Activated CD4-positive, alpha-beta T cell treated with anti-CD3 and anti-CD28 coated beads, Interleukin-2, amount 50 U/mL, for 16 hours (primary cell): ENCODE results near the gene KLHL29.

ENCODE experiments used
- DNase-seq: peaks from one replicate; pipeline ENCODE4 v3.0.0-alpha.2; 2020

The KLHL29 gene

GRCh38 chr2:23689131-23689700 is 304.2 kb downstream of the KLHL29 start:
- DNase-seq: no peak

DNA sequence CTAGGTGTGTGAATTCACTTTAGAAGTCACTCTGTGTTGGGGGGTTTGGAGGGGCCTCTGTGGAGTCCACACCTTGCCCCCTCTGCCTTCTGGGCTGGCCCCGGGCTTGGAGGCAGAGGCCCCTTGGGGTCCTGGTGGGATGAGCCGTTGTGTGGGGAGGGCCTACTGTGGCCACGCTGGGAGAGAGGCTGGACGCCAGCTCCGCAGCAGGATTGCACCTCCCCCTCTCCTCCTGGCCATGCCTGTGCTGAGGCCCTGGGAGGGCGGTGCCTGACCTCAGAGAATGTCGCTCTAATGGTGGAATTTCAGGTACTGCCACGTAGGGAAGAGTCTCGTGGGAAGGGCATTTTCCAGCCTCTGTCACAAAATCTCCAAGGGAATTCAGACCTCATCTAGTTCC is 304.9 kb downstream of the KLHL29 start:
- DNase-seq: no peak

DNA sequence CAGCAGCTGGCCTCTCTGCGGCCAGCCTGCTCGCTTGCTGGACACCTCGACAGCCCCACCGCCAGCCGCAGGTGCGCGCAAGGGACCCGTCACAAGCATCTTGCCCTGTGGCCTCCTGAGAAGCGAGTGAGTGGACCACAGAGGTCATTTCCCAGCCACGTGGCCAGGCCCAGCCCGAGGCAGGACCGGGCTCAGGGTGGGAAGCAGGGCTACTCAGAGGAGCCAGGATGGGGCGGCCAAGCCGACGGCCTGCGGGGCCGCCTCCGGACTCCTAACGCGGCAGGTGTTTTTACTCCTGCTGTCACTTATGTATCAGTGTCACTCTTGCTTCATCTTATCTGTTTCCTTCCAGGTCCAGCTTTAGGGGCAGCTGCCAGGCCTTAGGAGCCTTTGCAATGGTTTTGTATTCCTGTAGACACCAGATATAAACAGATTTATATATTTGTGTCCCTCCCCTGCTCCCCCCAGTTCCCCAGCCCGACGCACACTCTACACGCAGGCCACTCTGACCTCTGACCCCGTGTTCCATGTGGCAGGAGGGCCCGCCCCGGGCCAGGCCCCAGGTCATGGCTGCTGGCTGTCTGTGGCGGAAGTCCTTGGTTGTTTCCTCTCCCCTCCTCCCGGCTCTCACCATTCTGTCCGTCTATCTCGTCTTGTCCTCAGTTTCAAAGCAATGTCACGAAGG is 305.6 kb downstream of the KLHL29 start:
- no peak for DNase-seq

- no peak for DNase-seq
These were observed 306.1 kb downstream of the KLHL29 start for GRCh38 chr2:23691106-23691470.

DNA sequence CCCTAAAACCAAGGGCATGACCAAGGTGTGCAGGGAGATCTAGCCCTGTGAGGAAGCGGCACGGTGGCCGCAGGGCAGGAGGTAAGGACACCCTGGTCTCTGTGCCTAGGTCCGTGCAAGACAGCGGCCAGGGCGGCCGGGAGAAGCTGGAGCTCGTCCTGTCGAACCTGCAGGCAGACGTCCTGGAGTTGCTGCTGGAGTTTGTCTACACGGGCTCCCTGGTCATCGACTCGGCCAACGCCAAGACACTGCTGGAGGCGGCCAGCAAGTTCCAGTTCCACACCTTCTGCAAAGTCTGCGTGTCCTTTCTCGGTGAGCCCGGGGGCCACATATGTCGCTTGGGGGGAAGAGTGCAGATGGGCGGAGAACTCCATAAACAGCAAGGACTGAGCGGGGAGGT is 306.6 kb downstream of the KLHL29 start:
- DNase-seq: no peak

DNA sequence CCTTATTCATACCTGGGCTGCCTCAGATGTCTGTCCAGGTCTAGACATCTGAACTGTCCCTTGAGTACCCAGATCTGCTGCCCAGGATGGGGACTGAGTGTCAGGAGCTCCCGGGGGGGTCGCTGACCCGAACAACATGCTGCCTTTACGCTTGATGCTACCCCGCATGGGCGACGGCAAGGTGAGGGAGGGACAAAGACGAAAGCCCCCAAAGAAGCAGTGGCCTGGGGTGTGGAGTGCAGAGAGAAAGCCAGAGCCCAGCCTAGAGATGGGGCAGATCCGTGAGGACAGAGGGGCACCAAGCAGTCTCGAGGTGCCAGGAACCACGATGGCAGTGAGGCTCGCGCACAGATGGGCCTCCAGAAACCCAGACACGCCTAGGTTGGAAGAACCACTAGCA is 307.3 kb downstream of the KLHL29 start:
- DNase-seq: no peak

GRCh38 chr2:23692851-23693605 is 308.0 kb downstream of the KLHL29 start:
- no peak for DNase-seq

- DNase-seq: no peak
These were observed 308.6 kb downstream of the KLHL29 start for GRCh38 chr2:23693606-23693951.

- no peak for DNase-seq
These were observed 309.4 kb downstream of the KLHL29 start for GRCh38 chr2:23694058-23695045.

DNA sequence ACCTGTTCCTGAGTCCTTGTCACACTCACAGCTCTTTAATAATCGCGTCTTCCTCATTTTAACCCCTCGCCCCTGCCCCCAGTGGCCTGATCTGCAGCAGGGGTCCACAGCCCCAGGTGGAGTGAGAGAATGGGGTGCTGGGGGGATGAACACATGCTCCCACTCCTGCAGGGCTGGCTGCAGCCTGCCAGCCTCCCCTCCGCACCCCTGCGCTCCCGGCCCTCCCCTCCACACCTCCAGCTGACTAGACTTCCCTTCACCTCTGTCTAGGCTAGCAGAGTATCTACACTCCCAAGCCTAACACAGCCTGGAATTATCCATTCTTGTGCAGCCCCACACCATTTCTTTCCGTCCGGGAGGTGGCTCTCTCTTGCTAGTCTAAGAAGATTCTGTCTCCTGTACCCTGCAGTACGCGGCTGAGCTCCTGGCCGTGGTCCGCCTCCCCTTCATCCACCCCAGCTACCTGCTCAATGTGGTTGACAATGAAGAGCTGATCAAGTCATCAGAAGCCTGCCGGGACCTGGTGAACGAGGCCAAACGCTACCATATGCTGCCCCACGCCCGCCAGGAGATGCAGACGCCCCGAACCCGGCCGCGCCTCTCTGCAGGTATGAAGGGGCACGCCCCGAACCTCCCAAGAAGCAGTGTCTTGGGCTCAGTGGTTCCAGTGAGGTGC is 310.4 kb downstream of the KLHL29 start:
- no peak for DNase-seq

- no peak for DNase-seq
These were observed 311.1 kb downstream of the KLHL29 start for GRCh38 chr2:23695890-23696751.

GRCh38 chr2:23696752-23697045 is 311.7 kb downstream of the KLHL29 start:
- no peak for DNase-seq

DNA sequence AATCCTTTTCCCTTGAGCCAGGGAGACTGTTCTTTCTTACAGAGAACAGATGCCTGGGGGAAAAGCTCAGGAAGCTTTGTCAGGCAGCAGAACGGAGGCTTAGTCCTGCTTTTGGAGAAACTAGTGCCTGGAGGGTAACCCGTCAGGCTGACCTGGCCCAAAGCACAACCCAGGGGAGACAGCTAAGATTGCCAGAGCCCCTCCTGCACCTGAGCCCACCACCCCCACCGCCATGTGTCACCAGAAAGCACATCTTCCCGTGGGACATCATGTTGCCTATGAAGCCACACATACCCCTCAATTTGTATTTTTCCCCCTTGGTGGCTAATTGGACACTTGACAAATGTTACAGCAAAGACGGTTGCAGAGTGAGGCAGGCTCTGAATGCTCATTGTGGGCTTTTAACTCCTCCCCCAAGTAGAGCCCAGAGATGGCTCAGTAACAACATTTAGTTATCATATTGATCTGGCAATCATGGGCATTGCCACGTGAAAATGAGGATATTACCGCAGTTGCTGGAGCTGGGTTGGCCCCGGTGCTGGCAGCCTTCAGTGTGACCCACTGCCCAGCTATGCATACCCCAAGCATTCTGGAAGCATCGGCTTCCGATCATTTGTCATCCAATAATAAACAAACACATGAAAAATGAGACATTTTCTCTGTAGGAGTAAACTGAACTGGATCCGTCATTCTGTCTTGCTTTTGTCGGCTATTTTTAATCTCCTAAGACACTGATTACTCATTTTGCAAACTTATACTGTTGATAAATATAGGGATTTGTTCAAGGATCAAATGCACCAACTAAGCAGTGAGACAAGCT is 312.5 kb downstream of the KLHL29 start:
- DNase-seq: no peak

- DNase-seq: no peak
These were observed 313.2 kb downstream of the KLHL29 start for GRCh38 chr2:23698116-23698693.

GRCh38 chr2:23698721-23699579 is 314.0 kb downstream of the KLHL29 start:
- no peak for DNase-seq

- DNase-seq: no peak
These were observed 314.6 kb downstream of the KLHL29 start for GRCh38 chr2:23699580-23699925.

- no peak for DNase-seq
These were observed 315.6 kb downstream of the KLHL29 start for GRCh38 chr2:23700627-23701026.

DNA sequence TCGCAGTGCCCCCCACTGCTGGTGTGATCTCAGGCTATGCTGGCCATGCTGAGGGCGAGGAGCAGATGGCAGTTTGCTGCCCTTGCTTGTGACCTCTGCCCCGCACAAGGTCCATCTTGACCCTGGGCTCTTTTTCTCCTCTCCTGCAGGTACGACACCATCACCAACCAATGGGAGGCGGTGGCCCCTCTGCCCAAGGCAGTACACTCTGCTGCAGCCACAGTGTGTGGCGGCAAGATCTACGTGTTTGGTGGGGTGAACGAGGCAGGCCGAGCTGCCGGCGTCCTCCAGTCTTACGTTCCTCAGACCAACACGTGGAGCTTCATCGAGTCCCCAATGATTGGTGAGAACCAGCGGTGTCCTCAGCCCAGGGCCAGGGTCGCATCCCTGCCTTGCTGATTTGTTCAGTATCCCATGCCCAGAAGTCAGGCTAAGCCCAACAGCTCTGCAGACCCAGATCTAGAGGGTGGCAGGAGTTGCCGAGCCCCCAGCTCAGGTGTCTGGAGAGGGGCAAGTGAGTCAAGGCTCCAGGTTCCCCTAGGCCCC is 318.1 kb downstream of the KLHL29 start:
- DNase-seq: no peak
